Right lobe of liver (tissue), 6 donors: ENCODE data around the gene TECTA. TPM values are rescaled to one million over a fixed set of nuclear protein-coding genes. Genes with fewer than 3 reads are reported as not detected.

ENCODE experiments used
- ATAC-seq, 4 donors: fragments of 200-7000 bp; cut with Tn5 transposase; one replicate each; pipeline ENCODE4 v1.9.1; 2020; ENCODE audit warnings: mild to moderate bottlenecking in 4 of 4, moderate library complexity in 4 of 4
- DNase-seq, 3 donors: peaks; one replicate each; pipeline ENCODE4 v3.0.0-alpha.2; 2020
- H3K27ac ChIP-seq, 3 donors: fragments of 200-600 bp; one replicate each; pipeline ENCODE4 v1.8.0; 2022
- H3K27me3 ChIP-seq, 2 donors: fragments of 200-600 bp; one replicate each; pipeline ENCODE4 v1.8.0; 2022
- H3K36me3 ChIP-seq, 4 donors: fragments of 200-600 bp; sonication (generic) in 1 of 4; one replicate each; pipeline versions ENCODE4 v1.5.1 to v1.8.0; 2017 to 2022; ENCODE audit warnings: control low read depth in 1 of 4
- H3K4me1 ChIP-seq, 4 donors: fragments of 200-600 bp; sonication (generic) in 1 of 4; one replicate each; pipeline versions ENCODE4 v1.5.1 to v1.8.0; 2017 to 2022; ENCODE audit warnings: control low read depth in 1 of 4
- H3K4me3 ChIP-seq, 3 donors: fragments of 200-600 bp; one replicate each; pipeline ENCODE4 v1.8.0; 2022
- H3K9me3 ChIP-seq, 4 donors: fragments of 200-600 bp; sonication (generic) in 1 of 4; one replicate each; pipeline versions ENCODE4 v1.5.1 to v1.8.0; 2017 to 2022; ENCODE audit warnings: control low read depth in 1 of 4
- CTCF ChIP-seq, 4 donors: fragments of 200-600 bp in 3 of 4; fragments of 450-650 bp in 1 of 4; IDR thresholded peaks; one replicate each; pipeline versions ENCODE4 v1.5.1 to v1.8.0; 2016 to 2022; ENCODE audit warnings: antibody characterized with exemption in 4 of 4, mild to moderate bottlenecking in 2 of 4
- POLR2A ChIP-seq: fragments of 450-650 bp; IDR thresholded peaks from one replicate; pipeline ENCODE4 v1.6.1; 2017; ENCODE audit warnings: antibody characterized with exemption, mild to moderate bottlenecking
- WGBS: methylation state at CpG from one replicate; pipeline ENCODE4 v1.1.6; 2018; ENCODE audit warnings: low coverage, low lambda C conversion rate; ENCODE audit not compliant: insufficient coverage; ENCODE audit errors: missing lambda C conversion rate; 5-methylcytosine and 5-hydroxymethylcytosine counted together
- intact Hi-C, 2 donors: fragments of 100-400 bp; cut with DNase I; formaldehyde crosslinking; loops; one replicate each; pipeline versions ENCODE4 v1.11.2 to v1.14.1; 2022
- long read RNA-seq: library from polyadenylated mRNA; unstranded; transcript quantifications from one replicate; pipeline ENCODE4 v2.0.0, GENCODE V29; 2019
- total RNA-seq, 6 experiments: library from RNA; depleted of rRNA in 2 of 6; stranded (reverse); fragments of >200 nt in 2 of 6; fragmentation: NEBNext Ultra II Directional in 3 of 6; extraction: Animal tissue kit (Norgen Biotek cat#: 25700) in 3 of 6; gene quantifications; one replicate each; pipeline versions ENCODE4 v1.1.0 to v1.2.4, GENCODE V29; 2016 to 2023
- donor health status: DM: no; HTN: yes; CAD: no.
- donor health status: DM: no; HTN: no; CAD: no.
- donor health status: DM: no; HTN: no; CAD: no.
- donor health status: DM: no; HTN: yes; CAD: no.
- donor health status: DM: no; HTN: yes; CAD: no.

The TECTA gene
- total RNA-seq = 1 to 10 TPM in 1 of 6 experiments, under 1 TPM in 5; 0.24 to 1.2 (median 0.52) TPM
- long read RNA-seq = 0 reads

GRCh38 chr11:121100943-121101342 is at the start of gene TECTA:
TECTA (plus strand) TSS chr11:121101243; CDS start chr11:121102666, 1,423 bp downstream.
- WGBS = 92% methylated on average over 2 of the region's 2 CpGs
- no peak for ATAC-seq
- intact Hi-C loops = no loop called here

GRCh38 chr11:121053244-121053643 is 47.8 kb upstream of the TECTA start:
- Histone ChIP-seq H3K4me3 (no peak overlapping the region), H3K27me3 (no peaks in the 10 kb centered on the region), H3K9me3 (no peaks in the 10 kb centered on the region), H3K27ac (no peak overlapping the region), H3K4me1 (peaks cover 0 to 5% (median 0%) of the 10 kb centered on the region in 4 donors), H3K36me3 (peaks cover 0 to 29% (median 8%) of the 10 kb centered on the region in 4 donors)
- 98% methylated on average over 4 of the region's 4 CpGs for WGBS
- intact Hi-C loops = no loop called here
- ATAC-seq (no peak), DNase-seq (no peak)
- no peak for TF ChIP-seq CTCF (IDR thresholded peaks at IDR 0.05)

More at GRCh38 chr11:121100943-121101342, at the start of gene TECTA:
- H3K4me3 ChIP-seq = no peak within 1 kb of the TSS
- no peaks in the 10 kb centered on the region for H3K36me3 ChIP-seq
- no peak for DNase-seq
- H3K4me1 ChIP-seq = no peaks in the 10 kb centered on the region
- no peaks in the 10 kb centered on the region for H3K27me3 ChIP-seq
- H3K27ac ChIP-seq = no peak within 1 kb of the TSS
- TF ChIP-seq POLR2A = no peak
- no peak for TF ChIP-seq CTCF (IDR thresholded peaks at IDR 0.05)
- no peaks in the 10 kb centered on the region for H3K9me3 ChIP-seq

GRCh38 chr11:121054266-121054665 is 46.8 kb upstream of the TECTA start:
- H3K4me3 ChIP-seq = no peak overlapping the region
- no peaks in the 10 kb centered on the region for H3K27me3 ChIP-seq
- no peaks in the 10 kb centered on the region for H3K9me3 ChIP-seq
- H3K27ac ChIP-seq = no peak overlapping the region
- intact Hi-C loops = no loop called here
- 90% methylated on average over 2 of the region's 2 CpGs for WGBS
- no peaks in the 10 kb centered on the region for H3K4me1 ChIP-seq
- peaks cover 0 to 29% (median 8%) of the 10 kb centered on the region in 4 donors for H3K36me3 ChIP-seq
- ATAC-seq (no peak), DNase-seq (no peak)
- TF ChIP-seq POLR2A = no peak
- TF ChIP-seq CTCF (IDR thresholded peaks at IDR 0.05) = no peak

- Histone ChIP-seq H3K4me1 (no peaks in the 10 kb centered on the region), H3K27me3 (no peaks in the 10 kb centered on the region), H3K4me3 (no peak overlapping the region), H3K27ac (no peak overlapping the region), H3K9me3 (no peaks in the 10 kb centered on the region), H3K36me3 (peaks cover 0 to 34% (median 9%) of the 10 kb centered on the region in 4 donors)
- no peak for DNase-seq
- TF ChIP-seq CTCF (IDR thresholded peaks at IDR 0.05) (no peak), POLR2A (no peak)
- WGBS = 97% methylated on average over 3 of the region's 3 CpGs
- intact Hi-C loops = no loop called here
- no peak for ATAC-seq
These were observed 46.0 kb upstream of the TECTA start for GRCh38 chr11:121055076-121055475.

GRCh38 chr11:121057922-121058321 is 43.1 kb upstream of the TECTA start:
- H3K9me3 ChIP-seq = no peaks in the 10 kb centered on the region
- peaks cover 0 to 40% (median 14%) of the 10 kb centered on the region in 4 donors for H3K36me3 ChIP-seq
- ATAC-seq (no peak), DNase-seq (no peak)
- intact Hi-C loops = no loop called here
- H3K27ac ChIP-seq = no peak overlapping the region
- whole genome bisulfite sequencing = 77% methylated on average over 4 of the region's 4 CpGs
- no peaks in the 10 kb centered on the region for H3K27me3 ChIP-seq
- H3K4me3 ChIP-seq = no peak overlapping the region
- TF ChIP-seq POLR2A = no peak
- H3K4me1 ChIP-seq = no peaks in the 10 kb centered on the region
